Neural progenitor cell (in vitro differentiated cells): ENCODE results near the gene ZNF597. TPM values are rescaled to one million over a fixed set of nuclear protein-coding genes. Genes with fewer than 3 reads are reported as not detected.

Experiments used
- DNase-seq: peaks from one replicate; pipeline ENCODE4 v3.0.0-alpha.2; 2016; ENCODE audit warnings: low spot score
- H2AFZ ChIP-seq: fragments of 200-600 bp; sonication (generic); replicated peaks from 2 replicates; pipeline ENCODE4 v1.6.1; 2016; ENCODE audit warnings: antibody characterized with exemption
- H3F3A ChIP-seq: fragments of 200-600 bp; sonication (generic); 2 replicates; pipeline ENCODE4 v1.6.1; 2016; ENCODE audit warnings: antibody characterized with exemption, low read depth
- H3K27ac ChIP-seq: fragments of 200-600 bp; sonication (generic); 2 replicates; pipeline ENCODE4 v1.5.1; 2016; ENCODE audit warnings: mild to moderate bottlenecking
- H3K27me3 ChIP-seq: fragments of 200-600 bp; sonication (generic); 2 replicates; pipeline ENCODE4 v1.6.1; 2016; ENCODE audit warnings: mild to moderate bottlenecking, moderate library complexity
- H3K36me3 ChIP-seq: fragments of 200-600 bp; sonication (generic); 2 replicates; pipeline ENCODE4 v1.5.1; 2016
- H3K4me1 ChIP-seq: fragments of 200-600 bp; sonication (generic); 2 replicates; pipeline ENCODE4 v1.6.1; 2016; ENCODE audit warnings: mixed run types
- H3K4me2 ChIP-seq: fragments of 200-600 bp; sonication (generic); 2 replicates; pipeline ENCODE4 v1.6.1; 2016
- H3K4me3 ChIP-seq: fragments of 200-600 bp; sonication (generic); 2 replicates; pipeline ENCODE4 v1.5.1; 2016
- H3K79me2 ChIP-seq: fragments of 200-600 bp; sonication (generic); 2 replicates; pipeline ENCODE4 v1.6.1; 2016; ENCODE audit warnings: low read depth
- H3K9ac ChIP-seq: fragments of 200-600 bp; sonication (generic); 2 replicates; pipeline ENCODE4 v1.6.1; 2016
- H3K9me3 ChIP-seq: fragments of 200-600 bp; sonication (generic); 2 replicates; pipeline ENCODE4 v1.5.1; 2016; ENCODE audit warnings: low read depth
- H4K20me1 ChIP-seq: fragments of 200-600 bp; sonication (generic); 2 replicates; pipeline ENCODE4 v1.6.1; 2016; ENCODE audit warnings: low read depth
- H3K27ac Mint-ChIP-seq: 3 replicates; pipeline ENCODE4 v1.8.0; 2021; ENCODE audit warnings: mixed read lengths
- H3K27me3 Mint-ChIP-seq: 2 replicates; pipeline ENCODE4 v1.8.0; 2022; ENCODE audit warnings: low read depth, mild to moderate bottlenecking, inconsistent platforms, moderate library complexity, mixed read lengths; ENCODE audit not compliant: insufficient read depth
- H3K36me3 Mint-ChIP-seq: 3 replicates; pipeline ENCODE4 v1.8.0; 2021; ENCODE audit warnings: mixed read lengths
- H3K4me1 Mint-ChIP-seq: 3 replicates; pipeline ENCODE4 v1.8.0; 2021; ENCODE audit warnings: mixed read lengths
- H3K4me3 Mint-ChIP-seq: 3 replicates; pipeline ENCODE4 v1.8.0; 2021; ENCODE audit warnings: mild to moderate bottlenecking, moderate library complexity, mixed read lengths
- H3K9me3 Mint-ChIP-seq: 3 replicates; pipeline ENCODE4 v1.8.0; 2020; ENCODE audit warnings: mixed read lengths
- CTCF ChIP-seq: fragments of 200-600 bp; sonication (generic); IDR thresholded peaks from 2 replicates; pipeline ENCODE4 v1.5.1; 2017; ENCODE audit warnings: antibody characterized with exemption, mild to moderate bottlenecking
- EZH2 ChIP-seq: fragments of 200-600 bp; sonication (generic); IDR thresholded peaks from 2 replicates; pipeline ENCODE4 v1.6.1; 2017; ENCODE audit warnings: antibody characterized with exemption, mild to moderate bottlenecking, moderate library complexity
- EZH2phosphoT487 ChIP-seq: fragments of 200-600 bp; sonication (generic); IDR thresholded peaks from 2 replicates; pipeline ENCODE4 v1.6.1; 2017; ENCODE audit warnings: antibody characterized with exemption
- total RNA-seq: library from RNA; depleted of rRNA; stranded (reverse); fragments of >200 nt; gene quantifications from 2 replicates; pipeline ENCODE4 v1.2.3, GENCODE V29; 2015; ENCODE audit warnings: low replicate concordance

Gene ZNF597
- total RNA-seq, 1 donor from 2014 or later, result 1.4 TPM

DNA sequence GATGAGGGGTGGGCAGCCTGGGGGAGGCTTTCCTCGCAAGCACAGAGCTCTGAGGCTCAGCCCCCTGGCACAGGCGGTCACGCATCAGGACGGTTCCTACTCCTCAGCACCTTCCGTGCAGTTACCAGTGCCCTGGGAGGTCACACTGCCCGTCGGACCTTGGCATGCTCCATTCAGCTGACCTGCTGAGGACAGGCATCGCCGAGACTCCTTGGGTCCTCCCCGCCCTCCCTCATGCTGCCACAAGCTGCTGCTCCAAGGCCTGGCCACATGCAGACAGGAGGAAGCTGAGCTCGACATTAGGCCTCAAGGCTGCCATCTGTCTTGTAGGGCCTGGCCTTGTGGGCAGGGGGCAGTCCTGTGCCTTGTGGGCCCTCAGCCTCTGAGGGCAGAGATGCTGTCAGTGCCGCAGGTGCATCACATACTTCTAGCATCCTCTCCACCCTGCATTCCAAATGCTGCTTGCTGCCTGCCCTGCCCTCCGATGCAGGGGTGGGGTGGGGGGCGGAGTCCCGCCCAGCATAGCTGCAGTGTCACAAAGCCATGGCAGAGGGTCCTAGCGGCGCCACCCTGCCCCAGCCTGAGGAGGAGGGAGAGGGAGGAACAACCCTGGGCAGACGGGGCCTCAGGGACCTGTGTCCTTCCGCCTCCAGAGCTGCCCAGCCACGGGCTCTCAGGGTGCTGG, 42.7 kb upstream of the ZNF597 start:
- no peaks in the 10 kb centered on the region for H3K9me3 ChIP-seq
- no peak overlapping the region for H3K4me3 Mint-ChIP-seq
- no peak overlapping the region for H3K27ac Mint-ChIP-seq
- H3K79me2 ChIP-seq, result no peaks in the 10 kb centered on the region
- no peaks in the 10 kb centered on the region for H3K27me3 Mint-ChIP-seq
- peaks cover 15% of the 10 kb centered on the region for H4K20me1 ChIP-seq
- no peak overlapping the region for H3K9ac ChIP-seq
- H3K27ac ChIP-seq, result no peak overlapping the region
- DNase-seq, result peak; percentile 29
- H3F3A ChIP-seq, result no peaks in the 10 kb centered on the region
- H3K4me1 Mint-ChIP-seq, result peaks cover 2% of the 10 kb centered on the region
- no peaks in the 10 kb centered on the region for H3K4me1 ChIP-seq
- no peaks in the 10 kb centered on the region for H3K27me3 ChIP-seq
- TF ChIP-seq CTCF (no peak), EZH2 (no peak), EZH2phosphoT487 (no peak)
- peaks cover 22% of the 10 kb centered on the region for H3K36me3 Mint-ChIP-seq
- no peaks in the 10 kb centered on the region for H3K36me3 ChIP-seq
- no peak overlapping the region for H2AFZ ChIP-seq
- no peak overlapping the region for H3K4me3 ChIP-seq
- no peak overlapping the region for H3K4me2 ChIP-seq
- H3K9me3 Mint-ChIP-seq, result no peaks in the 10 kb centered on the region

GRCh38 chr16:3485097-3485745, 41.9 kb upstream of the ZNF597 start:
- Histone ChIP-seq H3F3A (no peaks in the 10 kb centered on the region), H3K27me3 (no peaks in the 10 kb centered on the region), H3K4me3 (no peak overlapping the region), H4K20me1 (peaks cover 15% of the 10 kb centered on the region), H3K79me2 (no peaks in the 10 kb centered on the region), H2AFZ (no peak overlapping the region), H3K4me2 (no peak overlapping the region), H3K9ac (no peak overlapping the region), H3K4me1 (no peaks in the 10 kb centered on the region), H3K9me3 (no peaks in the 10 kb centered on the region), H3K36me3 (no peaks in the 10 kb centered on the region), H3K27ac (no peak overlapping the region)
- Mint-ChIP-seq H3K4me1 (peaks cover 2% of the 10 kb centered on the region), H3K36me3 (peaks cover 24% of the 10 kb centered on the region), H3K27ac (no peak overlapping the region), H3K4me3 (no peak overlapping the region), H3K9me3 (no peaks in the 10 kb centered on the region), H3K27me3 (no peaks in the 10 kb centered on the region)
- TF ChIP-seq EZH2 (no peak), CTCF (no peak), EZH2phosphoT487 (no peak)
- no peak for DNase-seq

DNA sequence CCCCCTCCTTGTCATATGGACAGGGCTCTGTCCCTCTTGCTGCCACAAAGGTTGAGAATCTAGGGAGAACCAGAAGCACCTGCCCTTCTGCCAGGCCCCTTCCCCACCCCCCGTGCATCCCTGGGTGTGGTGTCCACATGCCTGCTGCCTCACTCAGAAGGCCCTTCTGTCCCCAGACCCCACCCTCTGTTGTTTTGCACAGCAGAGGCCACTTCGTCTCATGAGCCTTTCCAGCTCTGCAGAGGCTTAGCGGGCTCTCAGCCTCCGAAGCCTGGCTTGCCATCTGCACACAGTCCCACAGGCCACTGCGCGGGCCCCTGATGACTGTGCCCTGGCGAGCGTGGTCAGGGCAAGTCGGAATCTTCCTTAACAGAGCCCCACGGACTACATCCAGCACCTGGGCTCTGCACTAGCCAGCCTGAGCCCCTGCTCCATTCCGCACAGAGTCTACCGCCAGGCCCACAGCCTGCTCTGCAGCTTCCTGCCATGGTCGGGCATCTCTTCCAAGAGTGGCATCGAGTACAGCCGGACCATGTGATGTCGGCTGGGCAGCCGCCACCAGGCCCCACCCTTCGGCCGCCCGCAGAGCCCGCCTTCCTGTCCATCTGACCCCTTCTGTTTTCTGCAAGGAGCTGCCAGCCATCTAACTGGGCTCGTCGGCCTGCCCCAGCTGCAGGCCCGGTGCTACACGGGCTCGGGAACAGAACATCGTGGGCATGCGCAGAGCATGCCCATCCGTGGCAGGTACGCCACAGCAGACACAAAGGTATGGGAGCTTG, 41.2 kb upstream of the ZNF597 start:
- Histone ChIP-seq H4K20me1 (peaks cover 19% of the 10 kb centered on the region), H3K27me3 (no peaks in the 10 kb centered on the region), H2AFZ (no peak overlapping the region), H3K27ac (no peak overlapping the region), H3F3A (no peaks in the 10 kb centered on the region), H3K9ac (no peak overlapping the region), H3K4me2 (no peak overlapping the region), H3K36me3 (no peaks in the 10 kb centered on the region), H3K4me3 (no peak overlapping the region), H3K79me2 (no peaks in the 10 kb centered on the region), H3K4me1 (no peaks in the 10 kb centered on the region), H3K9me3 (no peaks in the 10 kb centered on the region)
- no peak for TF ChIP-seq EZH2
- TF ChIP-seq EZH2phosphoT487, result no peak
- no peak for TF ChIP-seq CTCF
- Mint-ChIP-seq H3K9me3 (no peaks in the 10 kb centered on the region), H3K27ac (no peak overlapping the region), H3K36me3 (peaks cover 26% of the 10 kb centered on the region), H3K27me3 (no peaks in the 10 kb centered on the region), H3K4me1 (peaks cover 2% of the 10 kb centered on the region), H3K4me3 (no peak overlapping the region)
- no peak for DNase-seq
